GM18873 (cell line): Measurements from ENCODE around the gene MTHFR.

Source experiments
- ATAC-seq: cut with Tn5 transposase; IDR thresholded peaks from one replicate; pipeline ENCODE4 v1.9.1; 2021; ENCODE audit warnings: mild to moderate bottlenecking, moderate library complexity, moderate number of reproducible peaks; ENCODE audit not compliant: unreplicated experiment, low FRiP score

MTHFR gene

GRCh38 chr1:11738096-11738495 is 67.7 kb downstream of the MTHFR start:
- ATAC-seq, result no peak

- no peak for ATAC-seq
Observed at GRCh38 chr1:11736746-11737639, 68.8 kb downstream of the MTHFR start.

GRCh38 chr1:11735854-11736745 is 69.7 kb downstream of the MTHFR start, which contains the start of gene AGTRAP:
Gene AGTRAP, plus strand, starts transcription at chr1:11736136. Its CDS starts 73 bp downstream, at chr1:11736209.
- ATAC-seq, result no peak
